ENCODE data around the gene METTL23.

METTL23 gene

GRCh38 chr17:76726776-76727718, at the start of gene METTL23:
TSS of gene METTL23 (plus strand) at chr17:76726839. CDS start at chr17:76729711, 2,872 bp downstream.
- DNase-seq (ENCODE audit: low read depth) = peak; percentile 75

DNA sequence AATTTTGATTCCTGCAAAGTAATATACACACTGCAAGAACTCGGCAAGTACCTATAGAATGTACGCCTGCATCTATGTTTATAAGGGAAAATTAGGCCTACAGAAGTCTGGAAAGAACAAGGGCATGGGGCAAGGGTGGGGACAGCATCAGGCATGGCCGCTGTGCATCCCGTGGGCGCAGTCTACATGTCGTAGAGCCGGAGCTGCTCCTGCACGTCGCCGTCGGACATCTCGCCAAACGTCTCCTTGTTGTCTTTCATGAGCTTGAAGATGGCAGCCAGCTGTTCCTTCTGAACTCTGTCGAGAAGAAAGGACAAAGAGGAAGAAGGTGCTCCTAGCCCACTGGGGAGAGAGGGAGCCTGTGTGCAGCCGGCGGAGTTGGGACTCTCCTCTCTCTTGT, 49.2 kb upstream of the METTL23 start:
- DNase-seq (ENCODE audit: low read depth) = no peak

DNA sequence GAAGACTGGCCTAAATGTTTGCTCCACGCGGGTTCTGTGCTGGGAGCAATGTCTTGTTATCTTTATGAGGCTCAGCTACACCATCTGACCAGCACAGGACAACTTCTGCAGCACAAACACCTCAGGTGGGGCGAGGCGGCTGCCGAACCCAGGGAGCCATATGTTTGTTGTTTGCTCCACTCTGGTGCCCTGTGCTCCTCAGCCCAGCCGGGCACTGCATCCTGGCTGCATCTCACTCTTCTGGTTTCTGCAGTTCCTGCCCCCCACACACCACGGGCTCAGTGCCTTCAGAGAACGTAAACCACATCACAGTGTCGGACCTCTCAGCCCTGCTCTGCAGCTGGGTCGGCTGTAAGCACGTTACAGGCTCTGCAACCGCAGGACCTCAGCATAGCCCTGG, 48.3 kb upstream of the METTL23 start:
- DNase-seq (ENCODE audit: low read depth) = no peak

DNA sequence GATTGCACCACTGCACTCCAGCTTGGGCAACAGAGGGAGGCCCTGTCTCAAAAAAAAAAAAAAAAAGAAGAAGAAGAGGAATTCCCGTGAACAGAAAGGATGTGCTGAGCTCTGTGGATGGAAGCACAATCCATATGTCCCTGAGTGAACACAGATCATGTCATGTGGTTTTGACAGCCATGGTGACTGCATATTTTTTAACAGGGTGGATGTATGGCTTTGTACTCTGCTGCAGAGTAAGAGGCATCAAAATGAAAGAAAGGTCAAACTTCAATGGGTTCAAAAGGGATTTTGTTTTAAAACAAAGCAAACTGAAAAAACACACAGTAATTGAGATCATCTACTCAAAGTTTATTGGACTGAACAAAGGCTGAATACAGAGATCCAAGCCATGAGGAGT, 47.4 kb upstream of the METTL23 start:
- no peak for DNase-seq (ENCODE audit: low read depth)

DNA sequence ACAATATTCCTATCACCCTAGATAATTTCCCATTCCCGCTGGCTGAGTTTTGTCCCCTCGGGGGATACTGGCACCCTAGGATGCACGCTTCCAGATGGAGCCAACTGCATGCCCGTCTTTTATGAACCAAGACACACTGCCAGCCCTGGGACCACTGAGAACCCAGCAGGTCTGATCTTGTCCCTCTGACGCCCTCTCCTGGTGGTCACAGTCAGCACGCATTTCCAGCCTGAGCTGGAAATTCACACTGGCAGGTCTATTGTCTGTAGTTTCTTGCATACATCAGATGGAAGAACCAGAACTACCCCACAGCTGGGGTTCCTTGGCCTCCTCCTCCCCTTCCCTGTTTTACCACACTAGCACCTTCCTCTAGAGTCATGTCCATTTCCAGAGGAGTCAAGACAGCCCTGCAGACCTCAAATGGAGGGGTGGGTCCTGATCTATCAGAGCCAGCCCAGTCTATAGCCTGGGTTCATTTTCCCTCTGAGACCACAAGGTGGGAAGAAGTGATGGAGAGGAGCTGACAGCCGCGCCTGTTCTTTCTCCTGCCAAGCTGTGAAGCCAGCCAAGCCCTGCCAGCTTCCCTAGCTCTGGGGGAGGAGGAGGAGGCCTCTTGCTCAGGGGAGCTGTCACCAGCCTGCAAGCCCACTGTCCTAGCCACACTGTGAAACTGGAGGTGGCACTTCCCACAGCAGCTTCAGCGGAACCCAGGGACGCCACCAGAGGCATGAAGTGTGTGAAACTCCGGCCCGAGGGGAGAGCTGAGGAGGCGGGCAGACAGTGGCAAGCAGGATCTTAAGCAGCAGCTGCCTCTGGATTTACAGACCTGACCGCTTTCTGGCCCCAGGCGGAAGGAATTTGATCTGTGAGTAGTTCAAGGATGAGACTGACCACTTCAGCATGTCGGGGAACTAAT, 45.2 kb upstream of the METTL23 start:
- DNase-seq (ENCODE audit: low read depth) = peak; percentile 68

- peak; percentile 75 for DNase-seq (ENCODE audit: low read depth)
Measured at GRCh38 chr17:76682296-76682695, 44.3 kb upstream of the METTL23 start.

DNA sequence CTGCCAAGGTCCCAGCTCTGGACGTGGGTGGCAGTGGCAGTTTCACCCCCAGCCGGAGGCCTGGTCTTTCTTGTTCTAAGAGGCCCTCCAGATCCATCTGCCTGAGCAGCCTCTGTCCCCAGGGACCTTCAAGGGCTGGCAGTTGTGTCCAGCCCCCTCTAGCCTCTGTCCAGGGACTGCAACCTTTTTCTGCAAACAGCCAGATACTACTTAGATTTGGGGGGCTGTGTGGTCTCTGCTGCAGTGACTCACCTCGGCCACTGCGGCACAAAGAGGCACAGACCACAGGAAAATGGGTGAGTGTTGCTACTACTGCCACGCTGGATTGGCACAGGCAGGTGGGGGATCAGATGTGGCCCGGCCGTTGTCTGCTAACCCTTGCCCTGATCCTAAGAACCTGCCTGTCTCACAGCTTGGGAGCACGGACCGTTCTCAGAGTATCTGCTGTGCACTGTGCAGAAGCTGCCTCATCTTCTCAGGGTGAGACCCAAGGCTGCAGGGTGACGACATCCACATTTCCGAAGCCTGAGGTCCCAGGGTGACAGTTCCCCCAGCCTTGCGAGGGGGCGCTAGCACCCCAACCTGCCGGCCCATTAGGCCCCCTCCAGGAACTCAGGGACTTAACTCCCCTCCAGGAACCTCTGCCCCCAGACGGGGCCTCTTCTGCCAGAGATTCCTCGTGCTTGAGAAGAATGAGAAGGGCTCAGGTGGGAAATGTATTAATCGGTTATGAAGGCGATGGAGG, 43.5 kb upstream of the METTL23 start:
- DNase-seq (ENCODE audit: low read depth) = no peak

GRCh38 chr17:76683921-76684745, 42.5 kb upstream of the METTL23 start:
- DNase-seq (ENCODE audit: low read depth) = no peak

DNA sequence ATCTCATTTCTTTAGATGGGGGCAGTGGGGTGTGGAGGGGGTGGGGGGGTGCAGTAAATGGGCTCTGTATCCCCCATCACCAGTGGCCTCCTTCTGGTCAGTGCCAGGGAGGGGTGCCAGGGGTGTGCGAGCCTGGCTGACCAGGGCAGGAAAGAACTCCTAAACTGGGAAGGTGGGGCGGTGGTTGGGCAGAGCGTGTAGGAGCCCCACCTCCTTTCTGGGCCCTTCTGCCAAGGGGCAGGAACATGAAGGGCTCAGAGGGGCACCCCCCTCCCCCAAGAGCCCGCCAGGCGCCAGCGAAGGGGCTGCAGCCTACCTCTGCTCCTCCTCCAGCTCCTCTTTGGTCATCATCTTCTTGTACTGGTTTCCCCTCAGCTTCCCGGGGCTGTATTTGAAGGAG, 41.9 kb upstream of the METTL23 start:
- DNase-seq (ENCODE audit: low read depth) = no peak

DNA sequence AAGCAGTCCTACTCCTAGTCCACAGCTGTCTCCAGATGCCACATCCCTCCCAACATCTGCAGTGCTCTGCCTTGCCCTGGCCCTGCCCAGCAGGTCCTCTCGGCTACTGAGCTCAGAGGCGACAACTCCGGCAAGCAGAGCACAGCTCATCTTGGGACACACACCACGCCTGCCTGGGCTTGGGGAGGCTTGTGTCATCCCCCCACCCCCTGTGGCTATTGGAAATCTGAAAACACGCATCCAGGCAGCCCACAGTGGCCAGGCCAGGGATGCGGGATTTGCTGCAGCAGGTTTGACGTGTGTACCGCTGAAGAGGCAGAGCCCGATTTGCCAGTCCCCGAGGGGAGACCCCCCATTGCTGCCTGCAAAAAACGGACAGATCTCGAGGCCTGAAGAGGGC, 41.3 kb upstream of the METTL23 start:
- DNase-seq (ENCODE audit: low read depth) = no peak

DNA sequence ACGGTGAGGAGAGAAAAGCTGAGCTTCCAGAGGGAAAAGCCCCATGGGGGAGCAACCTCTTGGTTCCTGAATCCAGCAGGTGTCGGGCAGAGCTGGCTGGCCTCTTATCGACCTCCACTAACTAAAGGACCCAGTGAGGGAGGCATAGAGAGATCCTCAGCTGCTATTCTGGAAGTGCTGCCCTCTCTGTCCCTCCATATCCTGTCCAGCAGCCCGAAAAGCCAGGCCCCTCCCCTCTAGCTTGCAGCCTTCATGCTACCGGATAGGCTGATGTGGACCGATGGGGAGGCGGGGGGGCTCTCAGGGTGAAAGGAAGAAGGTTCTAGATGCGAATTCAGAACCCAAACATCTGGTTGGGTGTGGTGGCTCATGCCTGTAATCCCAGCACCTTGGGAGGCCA, 40.8 kb upstream of the METTL23 start:
- no peak for DNase-seq (ENCODE audit: low read depth)

- DNase-seq (ENCODE audit: low read depth) = no peak
Measured at GRCh38 chr17:76686538-76687297, 39.9 kb upstream of the METTL23 start.

DNA sequence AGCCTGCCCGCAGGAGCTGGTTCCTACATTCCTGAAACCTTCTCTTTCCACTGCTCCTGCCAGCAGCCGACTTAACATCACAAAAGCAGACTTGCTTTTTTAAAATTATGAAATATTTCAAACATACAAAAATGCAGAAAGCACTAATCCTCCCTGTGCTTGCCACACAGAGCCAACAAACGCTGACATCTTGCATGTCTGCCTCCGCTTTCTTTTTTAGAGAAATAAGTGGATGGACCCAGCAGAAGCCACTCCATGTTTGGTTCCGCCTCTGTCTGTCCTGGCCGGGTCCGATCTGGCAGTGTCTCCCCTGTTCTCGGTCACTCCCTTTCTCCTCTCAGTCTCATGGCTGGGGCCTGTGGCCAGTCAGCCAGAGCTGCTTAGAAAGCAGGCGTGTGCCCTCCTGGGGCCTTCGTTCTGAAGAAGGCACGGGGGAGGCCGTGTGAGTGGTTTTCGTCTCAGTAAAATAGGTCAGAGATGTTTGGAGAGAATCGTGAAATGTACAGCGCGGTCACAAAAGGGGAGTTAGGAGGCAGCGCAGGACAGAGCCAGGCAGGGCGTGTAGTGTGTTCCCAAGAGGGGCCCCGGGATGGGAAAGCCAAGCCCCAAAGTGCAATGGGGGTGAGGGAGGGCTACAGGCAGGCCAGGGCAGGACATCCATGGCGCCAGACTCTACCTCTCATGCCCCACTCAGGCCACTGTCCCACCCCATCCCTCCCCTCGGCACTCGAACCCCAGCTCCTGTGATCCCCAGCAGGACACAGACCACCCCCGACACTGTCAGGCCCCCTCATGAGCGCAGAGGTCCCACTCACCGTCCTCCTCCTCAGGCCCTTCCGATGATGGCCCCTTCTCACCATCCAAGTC, 39.1 kb upstream of the METTL23 start:
- peak; percentile 49 for DNase-seq (ENCODE audit: low read depth)

DNA sequence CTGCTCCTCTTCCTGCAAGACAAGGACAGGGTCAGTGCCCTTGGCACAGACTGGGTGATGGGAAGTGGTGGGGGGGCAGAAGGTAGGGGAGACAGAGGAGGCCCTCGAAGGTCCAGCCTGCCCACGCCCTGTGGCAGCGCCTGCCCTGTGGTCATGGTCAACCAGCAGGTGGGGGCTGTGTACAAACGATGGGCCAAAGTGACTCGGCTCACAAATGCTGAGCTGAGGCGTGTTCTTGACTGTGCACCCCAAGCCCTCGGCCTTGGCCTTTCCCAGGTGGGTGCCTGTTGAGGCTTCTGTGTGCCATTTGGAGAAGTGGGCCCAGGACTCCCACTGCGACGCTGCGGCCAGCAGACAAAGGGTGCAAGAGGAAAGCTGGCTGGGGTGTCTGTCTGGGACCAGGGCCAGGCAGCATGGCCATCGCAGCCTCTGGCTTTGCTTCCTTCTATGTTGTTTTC, 38.4 kb upstream of the METTL23 start:
- DNase-seq (ENCODE audit: low read depth) = no peak

DNA sequence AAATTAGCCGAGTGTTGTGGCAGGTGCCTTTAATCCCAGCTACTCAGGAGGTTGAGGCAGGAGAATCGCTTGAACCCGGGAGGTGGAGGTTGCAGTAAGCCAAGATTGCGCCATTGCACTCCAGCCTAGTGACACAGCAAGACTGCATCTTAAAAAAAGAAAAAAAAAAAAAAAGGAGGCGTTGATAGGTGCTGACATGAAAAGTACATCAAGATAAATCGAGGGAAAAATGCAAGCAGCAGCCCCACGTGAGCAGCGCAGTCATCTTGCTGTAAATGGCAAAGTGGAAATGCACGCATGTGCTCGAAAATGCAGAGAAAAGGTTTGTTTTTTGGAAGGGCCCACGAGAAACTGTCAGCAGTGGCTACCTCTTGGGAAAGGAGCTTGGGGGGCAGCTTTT, 36.8 kb upstream of the METTL23 start:
- DNase-seq (ENCODE audit: low read depth) = peak; percentile 27

GRCh38 chr17:76690596-76691280, 35.9 kb upstream of the METTL23 start:
- no peak for DNase-seq (ENCODE audit: low read depth)

GRCh38 chr17:76691379-76692191, 35.1 kb upstream of the METTL23 start:
- no peak for DNase-seq (ENCODE audit: low read depth)

All from iris pigment epithelial cell (primary cell).